Caco-2 (cell line): ENCODE measurements around the gene WDR1. TPM values are rescaled to one million over a fixed set of nuclear protein-coding genes. Genes with fewer than 3 reads are reported as not detected.

Experiments used
- BruUV-seq: library from RNA; stranded (reverse); fragments of 400-500 nt; replicated peaks from 2 replicates; lab custom pipeline; 2021; lab: Mats Ljungman, UMichigan
- CTCF ChIA-PET: fragments of 300-600 bp; sonication (Branson Sonifier 250); formaldehyde crosslinking; loops from one replicate; lab custom pipeline; 2022; ENCODE audit warnings: antibody characterized with exemption; lab: Charles Lee
- POLR2A ChIA-PET: fragments of 300-600 bp; sonication (Branson Sonifier 250); formaldehyde crosslinking; loops from one replicate; lab custom pipeline; 2022; ENCODE audit warnings: antibody characterized with exemption; lab: Charles Lee
- DNase-seq, 2 experiments: peaks; one replicate each; pipeline versions ENCODE4 v3.0.0 to v3.0.0-alpha.2; 2020 to 2022
- H3K27me3 ChIP-seq: replicated peaks from 2 replicates; pipeline ENCODE4 v1.6.0; 2011; ENCODE audit warnings: low read length; ENCODE audit not compliant: control insufficient read depth, insufficient read depth
- H3K36me3 ChIP-seq: 2 replicates; pipeline ENCODE4 v1.5.1; 2011; ENCODE audit warnings: low read length; ENCODE audit not compliant: control insufficient read depth, insufficient read depth
- H3K4me1 ChIP-seq: fragments of 250-450 bp; sonication (Bioruptor Pico); 2 replicates; pipeline ENCODE4 v1.5.1; 2020; ENCODE audit warnings: mild to moderate bottlenecking
- H3K4me3 ChIP-seq: 2 replicates; pipeline ENCODE4 v1.5.1; 2011; ENCODE audit warnings: low read depth, mild to moderate bottlenecking, control low read depth, low read length
- H3K9me3 ChIP-seq: fragments of 250-450 bp; sonication (Bioruptor Pico); 2 replicates; pipeline ENCODE4 v1.5.1; 2020; ENCODE audit warnings: mild to moderate bottlenecking, moderate library complexity
- H3K27ac Mint-ChIP-seq: one replicate; pipeline ENCODE4 v1.8.0; 2022; ENCODE audit warnings: mixed read lengths; ENCODE audit not compliant: unreplicated experiment
- H3K27me3 Mint-ChIP-seq: one replicate; pipeline ENCODE4 v1.8.0; 2022; ENCODE audit warnings: mixed read lengths; ENCODE audit not compliant: insufficient read depth, unreplicated experiment
- H3K36me3 Mint-ChIP-seq: one replicate; pipeline ENCODE4 v1.8.0; 2022; ENCODE audit warnings: mild to moderate bottlenecking, mixed read lengths; ENCODE audit not compliant: insufficient read depth, unreplicated experiment
- H3K4me1 Mint-ChIP-seq: one replicate; pipeline ENCODE4 v1.8.0; 2022; ENCODE audit warnings: low read depth, mixed read lengths; ENCODE audit not compliant: unreplicated experiment
- H3K4me3 Mint-ChIP-seq: one replicate; pipeline ENCODE4 v1.8.0; 2022; ENCODE audit warnings: mild to moderate bottlenecking, moderate library complexity, mixed read lengths; ENCODE audit not compliant: unreplicated experiment
- H3K9me3 Mint-ChIP-seq: one replicate; pipeline ENCODE4 v1.8.0; 2022; ENCODE audit warnings: mixed read lengths; ENCODE audit not compliant: unreplicated experiment
- intact Hi-C: fragments of 100-400 bp; cut with micrococcal nuclease; formaldehyde crosslinking; loops from one replicate; pipeline ENCODE4 v1.10.0; 2022; ENCODE audit not compliant: unreplicated experiment
- total RNA-seq: library from RNA; stranded (reverse); gene quantifications from 2 replicates; pipeline ENCODE4 v1.2.3, GENCODE V29; 2022
- TF ChIP-seq, protein P1 (sequence below), 2 experiments: fragments of 200-600 bp in 1 of 2; IDR thresholded peaks; 1 replicate in 1 of 2; 2 replicates in 1 of 2; pipeline versions ENCODE4 v1.5.1 to v1.8.0; 2011 to 2022; ENCODE audit warnings: antibody characterized with exemption in 1 of 2, control low read depth in 1 of 2, inconsistent platforms in 1 of 2, low read depth in 1 of 2, low read length in 1 of 2, mild to moderate bottlenecking in 1 of 2, moderate library complexity in 1 of 2; ENCODE audit not compliant: insufficient read depth in 1 of 2, severe bottlenecking in 1 of 2, unreplicated experiment in 1 of 2

WDR1 gene
- total RNA-seq, 1 experiment from 2014 or later = 250 TPM

DNA sequence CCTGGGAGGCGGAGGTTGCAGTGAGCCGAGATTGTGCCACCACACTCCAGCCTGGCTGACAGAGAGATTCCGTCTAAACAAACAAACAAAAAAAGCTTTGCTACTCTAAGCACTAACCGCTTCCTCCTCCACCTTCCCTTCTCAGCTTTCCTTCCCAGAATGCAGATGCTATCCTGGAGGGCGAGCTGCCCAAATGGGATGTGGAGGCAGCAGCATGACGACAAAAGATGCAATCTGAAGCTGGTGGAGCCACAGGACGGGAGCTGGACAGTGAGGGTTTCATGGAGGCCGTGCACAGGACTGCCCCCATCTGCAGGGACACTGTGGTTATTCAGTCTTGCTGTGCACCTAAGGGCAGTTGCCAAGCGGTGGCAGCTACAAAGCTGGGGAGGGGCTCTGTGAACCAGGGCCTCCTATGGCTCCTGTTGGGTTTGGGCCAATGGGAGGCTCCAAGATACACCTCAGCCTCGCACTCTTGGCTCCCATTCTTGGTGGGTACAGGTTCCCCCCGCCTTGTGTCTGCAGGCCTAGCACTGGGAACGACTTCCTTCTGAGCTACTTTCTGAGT, 47.4 kb downstream of the WDR1 start:
- Mint-ChIP-seq H3K9me3 (no peaks in the 10 kb centered on the region), H3K4me1 (no peaks in the 10 kb centered on the region), H3K4me3 (no peak overlapping the region), H3K36me3 (peaks cover 44% of the 10 kb centered on the region), H3K27me3 (no peaks in the 10 kb centered on the region), H3K27ac (no peak overlapping the region)
- POLR2A ChIA-PET = no interaction called here
- CTCF ChIA-PET = interaction anchor here (0.6 kb wide), 1 partner anchor 170 kb away, joined by 3 read pairs; no protein-coding TSS in a partner anchor
- BruUV-seq = no TSS peak
- Histone ChIP-seq H3K4me1 (no peaks in the 10 kb centered on the region), H3K9me3 (no peaks in the 10 kb centered on the region), H3K4me3 (no peak overlapping the region), H3K36me3 (no peaks in the 10 kb centered on the region; the same call in 1 of the 2 replicates), H3K27me3 (no peaks in the 10 kb centered on the region)
- no peak for DNase-seq
- intact Hi-C loops = no loop called here
- TF ChIP-seq, protein P1, sequence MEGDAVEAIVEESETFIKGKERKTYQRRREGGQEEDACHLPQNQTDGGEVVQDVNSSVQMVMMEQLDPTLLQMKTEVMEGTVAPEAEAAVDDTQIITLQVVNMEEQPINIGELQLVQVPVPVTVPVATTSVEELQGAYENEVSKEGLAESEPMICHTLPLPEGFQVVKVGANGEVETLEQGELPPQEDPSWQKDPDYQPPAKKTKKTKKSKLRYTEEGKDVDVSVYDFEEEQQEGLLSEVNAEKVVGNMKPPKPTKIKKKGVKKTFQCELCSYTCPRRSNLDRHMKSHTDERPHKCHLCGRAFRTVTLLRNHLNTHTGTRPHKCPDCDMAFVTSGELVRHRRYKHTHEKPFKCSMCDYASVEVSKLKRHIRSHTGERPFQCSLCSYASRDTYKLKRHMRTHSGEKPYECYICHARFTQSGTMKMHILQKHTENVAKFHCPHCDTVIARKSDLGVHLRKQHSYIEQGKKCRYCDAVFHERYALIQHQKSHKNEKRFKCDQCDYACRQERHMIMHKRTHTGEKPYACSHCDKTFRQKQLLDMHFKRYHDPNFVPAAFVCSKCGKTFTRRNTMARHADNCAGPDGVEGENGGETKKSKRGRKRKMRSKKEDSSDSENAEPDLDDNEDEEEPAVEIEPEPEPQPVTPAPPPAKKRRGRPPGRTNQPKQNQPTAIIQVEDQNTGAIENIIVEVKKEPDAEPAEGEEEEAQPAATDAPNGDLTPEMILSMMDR (IDR thresholded peaks at IDR 0.05; ENCODE audit: insufficient read depth in 1 of 2, low read depth in 1 of 2, low read length in 1 of 2, severe bottlenecking in 1 of 2, unreplicated experiment in 1 of 2) = no peak

DNA sequence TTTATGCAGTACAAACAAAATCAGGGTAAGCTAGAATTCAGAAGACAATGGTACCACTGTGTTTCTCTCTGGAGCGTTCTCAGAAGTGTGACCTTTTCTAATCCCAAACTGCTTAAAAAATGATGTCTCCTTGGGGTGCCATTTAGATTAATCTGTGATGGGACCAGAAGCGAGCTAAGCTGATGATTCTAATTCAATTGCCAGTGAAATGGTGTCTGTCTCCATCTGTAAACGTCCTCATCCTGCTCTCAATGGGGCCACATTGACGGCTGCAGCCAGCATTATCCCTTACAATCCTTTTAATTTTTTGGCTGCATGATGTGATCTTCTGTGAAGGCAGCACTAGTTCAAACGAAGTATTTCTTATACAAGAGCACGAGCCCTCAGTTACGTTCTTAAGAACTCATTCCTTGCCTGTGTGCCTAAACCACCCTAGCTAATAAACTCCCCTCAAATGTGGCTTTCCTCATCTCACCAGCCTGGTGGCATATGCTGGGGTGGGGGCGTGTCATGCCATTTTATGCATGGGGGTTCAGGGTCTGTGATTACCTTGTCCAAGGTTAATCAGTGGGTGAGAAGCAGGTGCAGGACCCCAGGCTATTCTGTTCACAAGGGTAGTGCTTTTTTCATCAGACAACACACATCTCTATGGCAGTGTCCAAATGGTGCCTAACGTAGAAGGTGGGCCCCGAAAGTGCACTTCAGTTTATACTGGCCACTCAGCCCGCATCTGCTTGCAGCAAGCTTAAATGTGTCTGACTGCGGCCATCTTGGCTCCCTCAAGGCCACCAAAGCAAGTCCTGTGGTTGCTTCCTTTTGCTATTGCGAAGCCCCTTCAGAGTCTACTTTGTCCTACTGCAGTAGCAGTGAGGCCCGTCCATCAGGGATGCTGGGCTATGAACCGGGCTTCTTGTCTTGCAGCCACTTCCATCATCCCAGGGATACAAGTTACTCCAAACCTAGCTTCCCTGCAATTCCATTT, 49.6 kb downstream of the WDR1 start:
- TF ChIP-seq, protein P1 (IDR thresholded peaks at IDR 0.05; ENCODE audit: insufficient read depth in 1 of 2, low read depth in 1 of 2, low read length in 1 of 2, severe bottlenecking in 1 of 2, unreplicated experiment in 1 of 2) = no peak
- ChIA-PET POLR2A (no interaction called here), CTCF (interaction anchor here (1.2 kb wide), 1 partner anchor 8 kb away, joined by 3 read pairs; no protein-coding TSS in a partner anchor)
- Histone ChIP-seq H3K36me3 (no peaks in the 10 kb centered on the region), H3K27me3 (no peaks in the 10 kb centered on the region), H3K4me3 (no peak overlapping the region), H3K4me1 (no peaks in the 10 kb centered on the region), H3K9me3 (no peaks in the 10 kb centered on the region)
- Mint-ChIP-seq H3K27me3 (no peaks in the 10 kb centered on the region), H3K36me3 (peaks cover 23% of the 10 kb centered on the region), H3K27ac (no peak overlapping the region), H3K4me1 (no peaks in the 10 kb centered on the region), H3K9me3 (no peaks in the 10 kb centered on the region), H3K4me3 (no peak overlapping the region)
- no TSS peak for BruUV-seq
- intact Hi-C loops = no loop called here
- no peak for DNase-seq

DNA sequence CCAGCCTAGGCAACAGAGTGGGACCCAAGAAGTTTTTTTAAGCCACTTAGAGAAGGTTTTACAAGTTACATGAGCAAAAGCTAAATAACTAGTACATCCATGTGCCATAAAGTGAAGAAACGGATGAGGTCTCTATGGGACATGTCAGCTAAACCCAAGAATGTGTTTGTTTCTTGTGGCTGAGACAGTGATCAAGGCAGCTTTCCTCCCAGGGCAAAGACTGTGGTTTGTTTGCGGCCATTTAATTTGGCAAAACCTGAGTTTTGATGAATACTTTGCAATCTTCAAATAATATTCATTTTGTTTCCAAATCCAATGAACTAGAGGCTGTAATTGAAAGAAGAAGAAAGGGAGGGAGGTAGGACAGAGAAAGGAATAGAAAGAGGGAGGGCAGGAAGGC, 50.4 kb downstream of the WDR1 start:
- DNase-seq = no peak
- Histone ChIP-seq H3K27me3 (no peaks in the 10 kb centered on the region), H3K4me1 (no peaks in the 10 kb centered on the region), H3K36me3 (no peaks in the 10 kb centered on the region), H3K9me3 (no peaks in the 10 kb centered on the region), H3K4me3 (no peak overlapping the region)
- H3K27ac Mint-ChIP-seq = no peak overlapping the region
- CTCF ChIA-PET = no interaction called here
- intact Hi-C loops = no loop called here
- TF ChIP-seq, protein P1 (IDR thresholded peaks at IDR 0.05; ENCODE audit: insufficient read depth in 1 of 2, low read depth in 1 of 2, low read length in 1 of 2, severe bottlenecking in 1 of 2, unreplicated experiment in 1 of 2) = no peak
- H3K36me3 Mint-ChIP-seq = peaks cover 20% of the 10 kb centered on the region
- POLR2A ChIA-PET = no interaction called here
- BruUV-seq = no TSS peak
- H3K4me3 Mint-ChIP-seq = no peak overlapping the region
- H3K9me3 Mint-ChIP-seq = no peaks in the 10 kb centered on the region
- no peaks in the 10 kb centered on the region for H3K4me1 Mint-ChIP-seq
- H3K27me3 Mint-ChIP-seq = no peaks in the 10 kb centered on the region
